Muscle layer of duodenum (tissue), 2 donors: Measurements from ENCODE around the gene SCGB3A2.

Experiments
- H3K27ac ChIP-seq: one replicate; pipeline ENCODE4 v1.7.0; 2013; ENCODE audit warnings: mild to moderate bottlenecking, low read length
- H3K27me3 ChIP-seq: one replicate; pipeline ENCODE4 v1.7.0; 2013; ENCODE audit warnings: low read depth, mild to moderate bottlenecking, control low read depth, low read length
- H3K36me3 ChIP-seq, 2 donors: one replicate each; pipeline ENCODE4 v1.7.0; 2013; ENCODE audit warnings: low read length in 2 of 2, control low read depth in 1 of 2, mild to moderate bottlenecking in 1 of 2; ENCODE audit not compliant: insufficient read depth in 2 of 2, control insufficient read depth in 1 of 2
- H3K4me1 ChIP-seq, 2 donors: one replicate each; pipeline ENCODE4 v1.7.0; 2013; ENCODE audit warnings: low read length in 2 of 2, mild to moderate bottlenecking in 2 of 2, control low read depth in 1 of 2, moderate library complexity in 1 of 2; ENCODE audit not compliant: insufficient read depth in 2 of 2, control insufficient read depth in 1 of 2
- H3K4me3 ChIP-seq, 2 donors: one replicate each; pipeline ENCODE4 v1.7.0; 2013; ENCODE audit warnings: low read length in 2 of 2, low read depth in 1 of 2, mild to moderate bottlenecking in 1 of 2
- H3K9me3 ChIP-seq, 2 donors: one replicate each; pipeline ENCODE4 v1.7.0; 2013; ENCODE audit warnings: low read length in 2 of 2, control low read depth in 1 of 2, mild to moderate bottlenecking in 1 of 2; ENCODE audit not compliant: control insufficient read depth in 1 of 2
- donor health status: healthy.

Gene SCGB3A2

GRCh38 chr5:147912011-147912410, 33.5 kb downstream of the SCGB3A2 start:
- H3K4me3 ChIP-seq: no peak overlapping the region
- H3K27me3 ChIP-seq: no peaks in the 10 kb centered on the region
- no peaks in the 10 kb centered on the region for H3K36me3 ChIP-seq
- H3K4me1 ChIP-seq: no peaks in the 10 kb centered on the region
- no peaks in the 10 kb centered on the region for H3K9me3 ChIP-seq
- no peak overlapping the region for H3K27ac ChIP-seq

- Histone ChIP-seq H3K27ac (no peak overlapping the region), H3K9me3 (no peaks in the 10 kb centered on the region), H3K4me1 (no peaks in the 10 kb centered on the region), H3K4me3 (no peak overlapping the region), H3K27me3 (no peaks in the 10 kb centered on the region), H3K36me3 (no peaks in the 10 kb centered on the region)
Measured at GRCh38 chr5:147913786-147914185, 35.3 kb downstream of the SCGB3A2 start.

GRCh38 chr5:147918101-147918685, 39.7 kb downstream of the SCGB3A2 start:
- H3K4me1 ChIP-seq: no peaks in the 10 kb centered on the region
- H3K9me3 ChIP-seq: no peaks in the 10 kb centered on the region
- no peaks in the 10 kb centered on the region for H3K27me3 ChIP-seq
- no peak overlapping the region for H3K4me3 ChIP-seq
- H3K36me3 ChIP-seq: no peaks in the 10 kb centered on the region
- H3K27ac ChIP-seq: no peak overlapping the region

GRCh38 chr5:147918899-147919298, 40.4 kb downstream of the SCGB3A2 start:
- H3K27me3 ChIP-seq: no peaks in the 10 kb centered on the region
- no peak overlapping the region for H3K27ac ChIP-seq
- H3K9me3 ChIP-seq: no peaks in the 10 kb centered on the region
- H3K4me1 ChIP-seq: no peaks in the 10 kb centered on the region
- no peak overlapping the region for H3K4me3 ChIP-seq
- H3K36me3 ChIP-seq: no peaks in the 10 kb centered on the region

- H3K27me3 ChIP-seq: no peaks in the 10 kb centered on the region
- no peak overlapping the region for H3K27ac ChIP-seq
- no peaks in the 10 kb centered on the region for H3K4me1 ChIP-seq
- H3K36me3 ChIP-seq: no peaks in the 10 kb centered on the region
- no peaks in the 10 kb centered on the region for H3K9me3 ChIP-seq
- no peak overlapping the region for H3K4me3 ChIP-seq
Measured at GRCh38 chr5:147920420-147921030, 42.0 kb downstream of the SCGB3A2 start.

GRCh38 chr5:147921136-147921535, 42.6 kb downstream of the SCGB3A2 start:
- Histone ChIP-seq H3K4me1 (no peaks in the 10 kb centered on the region), H3K9me3 (no peaks in the 10 kb centered on the region), H3K27ac (no peak overlapping the region), H3K4me3 (no peak overlapping the region), H3K36me3 (no peaks in the 10 kb centered on the region), H3K27me3 (no peaks in the 10 kb centered on the region)

- no peaks in the 10 kb centered on the region for H3K9me3 ChIP-seq
- H3K4me3 ChIP-seq: no peak overlapping the region
- H3K4me1 ChIP-seq: no peaks in the 10 kb centered on the region
- H3K36me3 ChIP-seq: no peaks in the 10 kb centered on the region
- H3K27ac ChIP-seq: no peak overlapping the region
- no peaks in the 10 kb centered on the region for H3K27me3 ChIP-seq
Measured at GRCh38 chr5:147925020-147925419, 46.5 kb downstream of the SCGB3A2 start.

- Histone ChIP-seq H3K4me1 (no peaks in the 10 kb centered on the region), H3K9me3 (no peaks in the 10 kb centered on the region), H3K36me3 (no peaks in the 10 kb centered on the region), H3K27ac (no peak overlapping the region), H3K4me3 (no peak overlapping the region), H3K27me3 (no peaks in the 10 kb centered on the region)
Measured at GRCh38 chr5:147927901-147928300, 49.4 kb downstream of the SCGB3A2 start.

- H3K27ac ChIP-seq: no peak overlapping the region
- no peaks in the 10 kb centered on the region for H3K36me3 ChIP-seq
- no peaks in the 10 kb centered on the region for H3K9me3 ChIP-seq
- no peaks in the 10 kb centered on the region for H3K27me3 ChIP-seq
- H3K4me3 ChIP-seq: no peak overlapping the region
- H3K4me1 ChIP-seq: no peaks in the 10 kb centered on the region
Measured at GRCh38 chr5:147930769-147931168, 52.3 kb downstream of the SCGB3A2 start.
